GM18861 (cell line): ENCODE results near the gene LIG1.
"Not testable (repeated sequence)": the region's sequence is repeated elsewhere in the genome, so short reads cannot be mapped to it uniquely, and the experiment has no call there.

Experiments used
- ATAC-seq: cut with Tn5 transposase; IDR thresholded peaks from one replicate; pipeline ENCODE4 v1.9.1; 2021; ENCODE audit not compliant: unreplicated experiment

Gene LIG1

DNA sequence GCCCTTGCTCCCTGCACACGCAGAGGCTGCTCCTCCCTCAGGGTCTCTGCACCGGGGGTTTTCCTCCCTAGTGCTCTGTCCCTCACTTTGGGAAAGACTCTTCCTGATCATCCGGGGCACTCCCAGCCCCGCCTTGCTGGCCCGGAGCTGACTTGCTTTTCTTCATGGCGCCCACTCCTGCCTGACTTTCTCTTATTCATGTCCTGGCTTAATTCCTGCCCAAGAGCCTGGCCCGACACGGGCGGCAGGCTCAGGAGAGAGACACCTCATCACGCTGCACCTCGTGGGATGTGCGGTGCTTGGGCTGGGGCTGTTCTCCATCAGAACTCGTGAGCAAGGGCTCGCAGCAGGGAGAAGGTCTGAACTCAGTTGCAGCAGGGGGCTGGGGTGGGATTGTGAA lies 47.7 kb downstream of the LIG1 start:
- ATAC-seq, result no peak

DNA sequence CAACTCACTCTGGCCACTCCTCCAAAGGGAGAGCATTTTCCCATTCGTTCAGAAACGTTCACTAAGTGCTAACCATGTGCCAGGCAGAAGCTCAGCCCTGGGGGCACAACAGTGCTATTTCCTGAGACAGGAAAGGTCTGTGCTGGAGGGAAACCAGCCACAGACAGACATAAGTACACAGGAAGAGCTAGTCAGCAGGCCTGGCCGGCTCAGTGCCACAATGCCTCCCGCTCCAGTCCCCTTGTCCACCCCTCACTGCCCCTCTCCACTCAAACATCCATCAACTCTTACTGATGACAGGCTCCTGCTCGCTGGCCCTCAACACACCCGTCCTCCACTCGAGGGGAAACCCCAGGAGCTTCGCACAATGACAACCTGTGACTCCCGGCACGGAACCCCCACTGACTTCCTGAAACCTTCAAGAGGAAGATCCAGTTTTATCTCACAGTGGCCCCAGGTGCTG lies 48.2 kb downstream of the LIG1 start:
- ATAC-seq, result no peak

DNA sequence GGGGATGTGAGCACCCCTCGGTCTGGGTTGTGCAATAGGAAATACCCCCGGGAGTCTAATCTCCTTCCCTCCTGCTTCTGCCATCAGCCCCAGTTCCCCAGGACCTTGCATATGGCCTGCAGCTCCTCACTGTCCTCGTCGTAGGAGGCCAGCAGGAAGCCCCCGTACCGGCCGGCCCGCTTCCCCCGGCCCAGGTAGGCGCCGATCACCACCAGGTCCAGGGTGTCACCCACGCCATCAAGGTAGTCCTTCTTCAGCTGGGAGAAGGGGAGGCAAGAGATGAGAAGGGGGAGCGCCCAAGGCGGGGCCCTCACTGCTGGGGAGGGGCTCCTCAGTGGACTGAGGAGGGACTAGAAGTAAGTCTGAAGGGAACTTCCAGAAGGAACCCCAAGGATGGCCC lies 49.1 kb downstream of the LIG1 start:
- ATAC-seq, result no peak

DNA sequence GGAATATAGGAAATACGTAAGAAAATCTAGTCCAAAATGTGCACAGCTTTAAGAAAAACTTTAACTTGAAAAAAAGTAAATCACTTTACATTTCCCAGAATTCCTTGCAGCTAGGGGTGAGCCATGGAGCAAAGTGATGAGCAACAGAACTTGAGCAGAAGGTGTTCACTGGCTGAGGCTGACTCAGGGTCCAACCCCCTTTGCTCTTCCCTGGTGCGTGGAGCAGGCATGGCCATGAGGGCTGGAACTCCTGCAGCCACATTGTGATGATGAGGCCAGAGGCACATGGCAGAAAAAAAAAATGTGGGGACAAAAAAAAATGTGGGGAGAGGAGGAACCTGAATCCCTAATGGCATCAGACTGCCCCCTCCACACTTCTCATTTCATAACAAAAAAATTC lies 49.6 kb downstream of the LIG1 start:
- no peak for ATAC-seq

DNA sequence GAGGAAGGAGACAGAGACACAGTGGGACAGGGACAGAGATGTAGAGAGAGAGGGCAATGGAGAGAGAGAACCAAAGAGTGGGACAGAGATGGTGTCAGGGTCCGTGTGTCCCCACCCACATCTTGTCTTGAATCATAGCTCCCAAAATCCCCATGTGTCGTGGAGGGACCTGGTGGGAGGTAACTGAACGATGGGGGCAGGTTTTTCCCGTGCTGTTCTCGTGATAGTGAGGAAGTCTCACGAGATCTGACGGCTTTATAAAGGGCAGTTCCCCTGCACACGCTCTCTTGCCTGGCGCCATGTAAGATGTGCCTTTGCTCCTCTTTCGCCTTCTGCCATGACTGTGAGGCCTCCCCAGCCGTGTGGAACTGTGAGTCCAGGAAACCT lies 52.0 kb downstream of the LIG1 start:
- ATAC-seq, result no peak

DNA sequence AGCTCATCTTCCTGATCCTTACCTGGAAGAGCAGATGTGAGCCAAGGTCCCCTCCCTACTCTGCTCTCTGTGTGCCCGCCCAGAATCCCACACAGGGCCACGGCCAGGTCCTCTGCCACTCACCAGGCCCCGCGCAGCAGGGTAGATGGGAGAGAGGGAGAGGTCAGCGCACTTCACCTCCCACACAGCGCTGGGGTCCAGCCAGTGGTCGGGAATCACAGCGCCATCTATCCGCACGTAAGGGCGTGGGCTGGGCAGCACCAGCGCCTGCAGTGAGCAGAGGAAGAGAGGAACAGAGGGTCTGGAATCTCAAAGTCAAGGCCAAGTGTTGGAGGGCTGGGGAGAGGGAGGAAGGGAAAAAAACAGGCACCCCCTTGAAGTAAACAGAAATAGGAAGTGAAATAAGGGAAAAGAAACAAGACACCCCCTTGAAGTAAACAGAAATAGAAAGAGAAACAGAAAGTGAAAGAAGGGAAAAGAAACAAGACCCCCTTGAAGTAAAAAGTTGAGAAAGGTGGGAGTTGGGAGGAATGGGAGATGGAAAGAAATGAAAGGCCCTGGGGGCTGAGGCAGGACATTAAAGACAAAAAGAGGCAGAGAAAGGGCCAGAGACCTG lies 52.5 kb downstream of the LIG1 start:
- ATAC-seq, result no peak

DNA sequence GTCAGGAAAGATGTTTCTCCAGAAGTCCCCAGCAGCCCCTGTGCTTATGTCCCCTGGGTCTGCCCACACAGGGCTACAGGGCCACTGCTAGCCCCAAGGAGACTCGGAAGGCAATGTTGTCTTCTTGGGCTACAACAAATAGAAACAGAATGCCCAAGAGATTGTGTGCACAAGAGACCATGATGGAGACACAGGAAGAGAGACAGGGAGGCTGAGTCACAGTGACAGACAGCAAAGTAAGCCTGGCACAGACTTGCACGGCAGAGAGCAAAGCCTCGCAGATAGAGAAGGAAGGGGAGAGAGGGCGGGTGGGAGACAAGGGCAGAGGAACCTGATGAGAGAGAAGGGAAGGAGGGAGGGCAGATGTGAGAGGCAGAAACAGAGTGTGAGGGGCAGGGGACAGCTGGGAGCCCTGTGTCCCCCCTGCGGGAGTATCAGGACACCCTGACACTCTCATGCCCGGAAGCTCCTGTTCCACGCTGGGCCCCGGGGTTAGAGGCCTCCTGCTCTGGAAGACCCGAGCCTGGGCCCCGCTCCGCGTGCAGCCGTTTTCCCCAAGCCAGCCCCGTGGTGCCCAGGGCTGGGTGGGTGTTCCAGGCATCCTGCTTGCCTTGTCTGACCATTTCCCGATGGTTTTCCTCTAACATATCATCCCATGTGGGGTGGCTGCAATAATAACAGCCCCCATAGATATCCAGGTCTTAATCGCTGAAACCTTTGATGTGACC lies 56.8 kb downstream of the LIG1 start:
- no peak for ATAC-seq

DNA sequence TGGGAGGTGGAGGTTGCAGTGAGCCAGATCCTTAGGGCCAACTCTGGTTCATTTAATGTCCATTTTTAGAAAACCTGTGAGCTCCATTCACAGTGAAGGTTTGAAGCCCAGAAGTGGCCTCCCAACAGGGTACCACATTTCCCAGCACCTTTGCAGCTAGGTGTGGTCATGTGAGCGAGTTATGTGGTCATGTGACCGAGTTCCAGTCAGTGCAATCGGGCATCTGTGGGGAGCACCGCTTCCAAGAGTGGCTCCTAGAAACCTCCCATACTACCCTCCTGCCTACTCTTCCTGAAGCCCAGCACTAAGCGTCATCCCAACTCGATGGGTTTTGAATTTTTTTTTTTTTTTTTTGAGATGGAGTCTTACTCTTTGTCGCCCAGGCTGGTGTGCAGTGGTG lies 58.9 kb downstream of the LIG1 start:
- no peak for ATAC-seq

DNA sequence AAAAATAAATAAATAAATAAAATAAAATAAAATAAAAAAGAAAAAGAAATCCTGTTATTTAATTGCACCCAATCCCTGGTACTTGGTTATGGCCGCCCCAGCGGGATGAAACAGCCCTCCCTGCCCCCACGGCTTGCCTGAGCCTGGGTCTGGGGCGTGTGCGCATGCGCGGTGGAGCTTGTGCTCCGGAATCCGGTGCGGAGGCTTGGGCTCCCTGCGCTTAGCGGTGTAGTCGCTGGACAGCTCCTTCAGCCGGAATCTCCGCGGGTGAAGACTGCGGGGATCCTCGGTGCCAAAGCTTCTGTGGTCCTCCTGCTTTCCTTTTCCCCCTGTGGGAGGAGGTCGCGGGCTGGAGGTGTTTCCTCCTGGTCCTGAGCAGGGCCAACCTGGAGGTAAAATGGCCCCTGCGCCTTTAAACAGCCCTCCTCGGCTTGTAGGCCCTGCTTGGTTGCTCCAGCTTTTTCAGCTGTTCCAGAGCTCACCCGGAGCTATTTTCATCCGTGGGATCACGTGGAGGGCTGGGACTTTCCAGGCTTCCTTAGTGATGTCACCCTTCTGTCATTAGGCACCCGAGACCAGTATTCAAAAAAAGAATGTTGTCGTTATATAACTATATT lies 59.7 kb downstream of the LIG1 start, which contains the start of gene PLA2G4C:
Gene PLA2G4C (minus strand): TSS at position 468 of the 617 bp plus-strand sequence. CDS start 4,288 bp downstream, outside the sequence.
- no peak for ATAC-seq

DNA sequence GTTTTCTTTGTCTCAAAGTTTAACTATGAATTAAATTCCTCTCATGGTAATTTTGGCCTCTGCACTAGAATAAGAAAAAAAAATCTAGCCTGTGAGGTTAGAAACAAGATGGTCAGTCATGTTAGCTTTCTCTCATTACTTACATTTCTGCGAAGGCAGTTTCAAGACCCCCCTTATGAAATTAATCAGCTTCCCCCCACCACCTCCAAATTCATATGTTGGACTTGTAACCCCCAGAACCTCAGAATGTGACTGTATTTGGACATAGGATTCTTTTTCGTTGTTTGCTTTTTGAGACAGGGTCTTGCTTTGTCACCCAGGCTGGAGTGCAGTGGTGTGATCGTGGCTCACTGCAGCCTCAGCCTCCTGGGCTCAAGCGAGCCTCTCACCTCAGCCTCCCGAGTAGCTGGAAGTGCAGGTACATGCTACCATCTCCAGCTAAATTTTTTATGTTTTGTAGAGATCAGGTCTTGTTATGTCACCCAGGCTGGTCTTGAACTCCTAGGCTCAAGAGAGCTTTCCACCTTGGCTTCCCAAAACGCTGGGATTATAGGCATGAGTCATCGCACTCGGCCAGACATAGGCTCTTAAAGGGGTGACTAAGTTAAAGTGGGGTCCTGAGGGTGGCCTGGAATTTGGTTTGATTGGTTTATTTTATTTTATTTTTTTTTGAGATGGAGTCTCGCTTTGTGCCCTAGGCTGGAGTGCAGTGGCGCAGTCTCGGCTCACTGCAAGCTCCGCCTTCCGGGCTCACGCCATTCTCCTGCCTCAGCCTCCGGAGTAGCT lies 61.0 kb downstream of the LIG1 start:
- ATAC-seq, result no peak

DNA sequence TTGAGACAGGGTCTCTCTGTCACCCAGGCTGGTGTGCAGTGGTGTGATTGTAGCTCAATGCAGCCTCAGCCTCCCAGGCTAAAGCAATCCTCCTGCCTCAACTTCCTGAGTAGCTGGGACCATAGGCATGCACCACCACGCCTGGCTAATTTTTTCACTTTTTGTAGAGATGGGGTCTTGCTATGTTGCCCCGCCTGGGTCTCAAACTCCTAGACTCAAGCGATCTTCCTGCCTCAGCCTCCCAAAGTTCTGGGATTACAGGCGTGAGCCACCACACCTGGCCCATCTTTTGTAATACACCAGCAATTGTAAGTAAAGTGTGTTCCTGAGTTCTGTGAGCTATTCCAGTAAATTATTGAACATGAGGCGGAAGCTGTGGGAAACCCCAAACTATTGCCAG lies 66.2 kb downstream of the LIG1 start:
- no peak for ATAC-seq

DNA sequence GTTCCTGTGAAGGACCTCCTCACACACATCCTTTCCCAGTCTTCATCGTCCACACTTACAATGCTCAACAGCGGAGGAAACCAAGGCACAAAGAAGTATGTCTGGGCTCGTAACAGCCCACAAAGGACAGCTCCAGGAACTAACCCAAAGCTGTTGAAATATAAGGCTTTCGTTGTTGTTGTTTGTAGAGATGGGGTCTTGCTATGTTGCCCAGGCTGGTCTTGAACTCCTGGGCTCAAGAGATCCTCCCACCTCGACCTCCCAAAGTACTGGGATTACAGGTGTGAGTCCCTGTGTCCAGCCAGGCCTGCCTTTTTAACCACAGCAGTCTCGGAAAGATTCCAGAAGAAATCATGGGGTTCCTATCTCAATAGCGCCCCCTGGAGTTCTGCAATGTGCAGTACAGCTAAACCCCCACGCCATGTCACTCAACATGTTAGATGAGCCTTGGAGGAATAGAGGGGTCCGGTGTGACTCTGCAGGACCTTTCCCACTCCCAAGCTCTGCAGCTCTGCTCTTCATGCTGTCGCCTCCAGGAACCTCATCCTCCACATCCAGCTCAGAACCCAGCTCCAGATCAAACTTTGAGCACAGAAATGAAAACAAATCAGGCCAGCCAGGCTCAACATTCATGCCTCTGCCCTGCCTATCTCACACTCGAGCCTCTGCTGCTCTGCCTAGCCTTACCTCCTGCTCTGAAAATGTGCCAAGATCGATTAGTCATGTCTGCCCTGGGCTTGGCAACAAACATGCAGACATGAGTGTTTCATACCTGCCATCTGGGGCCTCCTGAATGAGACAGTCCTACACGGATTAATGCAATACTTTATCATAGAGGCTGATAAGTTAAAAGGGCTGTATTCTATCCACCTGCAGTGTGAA lies 67.0 kb downstream of the LIG1 start:
- ATAC-seq, result no peak

DNA sequence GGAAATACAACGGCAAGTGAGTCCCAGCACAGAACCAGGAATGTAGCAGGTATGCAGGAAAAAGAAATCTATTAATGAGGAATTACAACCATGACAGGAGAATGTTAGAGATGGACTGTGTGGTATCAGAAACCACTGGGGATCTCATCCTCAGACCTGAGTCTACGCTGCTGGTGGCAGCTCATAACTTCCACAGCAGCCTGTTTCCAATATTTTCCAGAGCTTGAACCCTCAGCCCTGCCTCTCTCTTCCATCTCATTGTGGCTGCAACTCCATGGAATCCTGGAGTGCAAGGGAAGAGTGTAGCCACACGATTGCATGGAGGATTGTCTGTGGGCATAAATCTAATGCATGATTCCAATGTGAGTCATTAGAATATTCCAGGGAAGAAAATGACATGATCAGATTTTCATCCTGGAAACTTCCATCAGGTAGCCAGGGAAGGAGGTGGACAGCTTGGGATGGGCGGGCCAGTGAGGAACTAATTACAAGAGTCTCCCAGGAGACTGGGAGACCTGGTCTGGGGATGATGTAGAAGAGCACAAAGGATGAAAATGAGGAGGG lies 74.5 kb downstream of the LIG1 start:
- no peak for ATAC-seq

DNA sequence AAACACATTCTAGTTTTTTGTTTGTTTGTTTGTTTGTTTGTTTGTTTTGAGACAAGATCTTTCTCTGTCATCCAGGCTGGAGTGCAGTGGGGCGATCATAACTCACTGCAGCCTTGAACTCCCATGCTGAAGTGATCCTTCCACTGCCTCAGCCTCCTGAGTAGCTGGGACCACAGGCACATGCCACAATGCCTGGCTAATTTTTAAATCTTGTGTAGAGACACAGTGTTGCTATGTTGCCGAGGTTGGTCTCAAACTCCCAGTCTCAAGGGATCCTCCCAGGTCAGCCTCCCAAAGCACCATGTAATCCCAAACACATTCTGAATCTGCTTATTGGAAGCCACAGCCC lies 75.3 kb downstream of the LIG1 start:
- ATAC-seq, result no peak

DNA sequence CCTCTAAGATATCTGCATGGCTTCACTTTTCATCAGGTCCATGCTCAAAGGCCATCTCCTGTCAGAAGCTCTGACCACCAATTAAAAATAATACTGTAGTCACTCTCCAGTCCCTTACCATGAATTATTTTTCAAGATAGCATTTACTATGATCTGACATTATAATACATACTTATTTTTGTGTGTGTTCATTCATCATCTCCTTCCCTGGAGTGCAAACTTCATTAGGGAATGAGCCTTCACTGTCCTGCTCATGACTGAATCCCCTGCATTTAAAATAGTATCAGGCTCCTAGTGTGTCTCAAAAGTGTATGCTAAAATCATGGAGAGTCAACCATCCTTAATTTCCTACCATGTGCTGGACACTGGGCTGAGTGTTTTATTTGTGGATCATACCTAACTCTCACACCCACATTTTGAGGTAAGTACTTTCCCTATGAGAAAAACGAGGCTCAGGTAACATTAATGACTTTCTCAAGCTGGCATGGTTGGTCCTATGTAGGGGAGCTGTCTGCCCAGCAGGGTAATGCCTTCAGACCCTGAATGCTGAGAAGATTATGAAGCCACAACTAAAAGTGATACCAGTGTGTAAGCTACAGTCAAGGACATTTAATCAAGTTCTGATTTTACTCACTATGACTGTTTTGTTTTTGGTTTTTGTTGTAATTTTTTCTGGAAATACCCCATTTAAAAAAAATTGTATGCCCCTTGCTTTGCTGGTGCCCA lies 75.9 kb downstream of the LIG1 start:
- no peak for ATAC-seq

DNA sequence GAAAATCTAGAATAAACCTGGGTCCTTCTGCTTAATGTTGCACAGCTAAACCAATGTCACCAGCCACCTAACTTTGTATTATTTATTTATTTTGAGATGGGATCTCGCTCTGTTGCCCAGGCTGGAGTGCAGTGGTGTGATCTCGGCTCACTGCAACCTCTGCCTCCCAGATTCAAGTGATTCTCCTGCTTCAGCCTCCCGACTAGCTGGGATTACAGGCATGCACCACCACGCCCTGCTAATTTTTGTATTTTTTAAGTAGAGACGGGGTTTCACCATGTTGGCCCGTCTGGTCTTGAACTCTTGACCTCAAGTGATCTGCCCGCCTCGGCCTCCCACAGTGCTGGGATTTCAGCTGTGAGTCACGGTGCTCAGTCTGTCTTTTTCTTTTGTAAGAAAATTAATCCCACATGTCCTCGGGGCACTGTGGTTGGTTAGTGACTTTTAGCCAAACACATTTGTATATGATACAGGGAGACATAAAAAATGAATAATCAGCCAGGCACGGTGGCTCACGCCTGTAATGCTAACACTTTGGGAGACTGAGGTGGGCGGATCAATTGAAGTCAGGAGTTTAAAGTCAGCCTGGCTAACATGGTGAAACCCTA lies 78.9 kb downstream of the LIG1 start:
- ATAC-seq, result not testable (repeated sequence)

DNA sequence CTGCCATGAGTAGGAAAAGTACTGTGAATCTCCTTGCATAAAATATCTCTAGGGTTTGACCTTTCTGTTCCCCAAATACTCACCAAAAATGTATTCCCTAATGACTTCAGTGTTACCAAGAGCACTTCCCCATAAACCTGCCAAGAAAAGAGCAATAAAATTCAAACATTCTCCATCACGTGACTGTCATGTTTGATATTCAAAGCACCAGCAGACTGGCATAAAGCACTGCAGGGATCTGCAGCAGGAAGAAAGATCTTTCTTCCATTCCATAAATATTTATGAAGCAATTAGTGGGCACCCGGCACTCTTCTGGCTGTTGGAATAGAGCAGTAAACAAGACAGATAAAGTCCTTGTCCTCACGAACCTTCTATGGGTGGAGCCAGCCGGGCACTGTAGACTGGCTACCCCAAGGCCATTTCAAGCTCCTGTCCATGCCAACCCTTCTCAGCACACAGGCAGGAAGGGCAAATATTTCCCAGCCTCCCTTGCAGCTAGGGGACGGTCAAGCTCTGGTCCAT lies 79.8 kb downstream of the LIG1 start:
- ATAC-seq, result no peak

DNA sequence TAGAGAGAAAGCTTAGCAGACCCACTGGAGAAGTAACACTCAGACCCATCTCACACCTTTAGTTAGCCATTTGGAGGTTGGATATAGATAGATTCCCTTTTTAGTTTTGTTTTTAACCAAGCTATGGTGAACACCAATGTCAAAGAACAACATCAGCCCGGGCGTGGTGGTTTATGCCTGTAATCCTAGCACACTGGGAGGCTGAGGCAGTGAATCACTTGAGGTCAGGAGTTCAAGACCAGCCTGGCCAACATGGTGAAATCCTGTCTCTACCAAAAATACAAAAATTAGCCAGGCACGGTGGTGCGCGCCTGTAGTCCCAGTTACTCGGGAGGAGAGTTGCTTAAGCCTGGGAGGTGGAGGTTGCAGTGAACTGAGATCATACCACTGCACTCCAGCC lies 81.2 kb downstream of the LIG1 start:
- ATAC-seq, result not testable (repeated sequence)
